K562 (cell line): ENCODE measurements around the gene AHI1. TPM values are rescaled to one million over a fixed set of nuclear protein-coding genes. Genes with fewer than 3 reads are reported as not detected.
"Not testable (repeated sequence)": the region's sequence is repeated elsewhere in the genome, so short reads cannot be mapped to it uniquely, and the experiment has no call there.

Experiments
- ATAC-seq: fragments of 200-7000 bp; cut with Tn5 transposase; 3 replicates; pipeline ENCODE4 v1.9.1; 2020; ENCODE audit warnings: moderate library complexity
- BruUV-seq: library from RNA; stranded (reverse); fragments of 400-500 nt; replicated peaks from 2 replicates; lab custom pipeline; 2021; lab: Mats Ljungman, UMichigan
- CTCF ChIA-PET: fragments of 300-600 bp; formaldehyde crosslinking; extraction: SDS; loops from one replicate; lab custom pipeline; 2021; ENCODE audit warnings: low intra/inter-chr PET ratio; lab: Yijun Ruan, JAX
- POLR2A ChIA-PET: fragments of 300-600, 350-650 bp; sonication (Branson Sonifier 250); formaldehyde crosslinking; extraction: SDS; loops from one replicate; lab custom pipeline; 2021; ENCODE audit warnings: antibody characterized with exemption, inconsistent platforms; lab: Yijun Ruan, JAX
- DNase-seq, 4 experiments: peaks; one replicate each; pipeline versions ENCODE4 v3.0.0 to v3.0.0-alpha.2; 2011 to 2018; ENCODE audit warnings: low spot score in 3 of 4, mixed read lengths in 3 of 4; ENCODE audit errors: extremely low read depth in 1 of 4
- FAIRE-seq: peaks from 2 replicates; lab custom pipeline; 2011; peaks lifted over from hg19 to GRCh38; lab: Jason Lieb, UNC
- H2AFZ ChIP-seq: 2 replicates; pipeline ENCODE4 v1.6.0; 2011; ENCODE audit warnings: low read depth, low read length, control low read depth, inconsistent platforms
- H3K27ac ChIP-seq: fragments of 200-600 bp; 3 replicates; pipeline ENCODE4 v1.8.0; 2011; ENCODE audit warnings: low read depth, mild to moderate bottlenecking, control low read depth, inconsistent platforms, low read length, moderate library complexity, mixed read lengths; ENCODE audit errors: extremely low read depth
- H3K27me3 ChIP-seq, 2 experiments: fragments of 300-600 bp in 1 of 2; 2 replicates in 1 of 2; 3 replicates in 1 of 2; pipeline versions ENCODE4 v1.6.0 to v1.8.0; 2011; ENCODE audit warnings: inconsistent platforms in 2 of 2, low read length in 2 of 2, mild to moderate bottlenecking in 1 of 2, mixed read lengths in 1 of 2, moderate library complexity in 1 of 2; ENCODE audit not compliant: control insufficient read depth in 2 of 2, insufficient read depth in 2 of 2
- H3K36me3 ChIP-seq: fragments of 300-600 bp; 3 replicates; pipeline ENCODE4 v1.8.0; 2011; ENCODE audit warnings: mild to moderate bottlenecking, low read length, inconsistent platforms; ENCODE audit not compliant: control insufficient read depth, insufficient read depth
- H3K4me1 ChIP-seq, 2 experiments: fragments of 200-600 bp in 1 of 2; replicated peaks in 1 of 2; 2 replicates in 1 of 2; 3 replicates in 1 of 2; pipeline versions ENCODE4 v1.5.1 to v1.8.0; 2011; ENCODE audit warnings: inconsistent platforms in 2 of 2, low read length in 2 of 2, mild to moderate bottlenecking in 1 of 2, mixed read lengths in 1 of 2, moderate library complexity in 1 of 2; ENCODE audit not compliant: control insufficient read depth in 2 of 2, insufficient read depth in 2 of 2
- H3K4me2 ChIP-seq: 2 replicates; pipeline ENCODE4 v1.6.1; 2011; ENCODE audit warnings: low read length, control low read depth, inconsistent platforms, mixed read lengths; ENCODE audit not compliant: insufficient read depth
- H3K4me3 ChIP-seq: fragments of 200-600 bp; sonication (generic), shearing (Covaris generic); 2 replicates; pipeline ENCODE4 v1.5.1; 2016; ENCODE audit warnings: control low read depth, inconsistent platforms
- H3K79me2 ChIP-seq: fragments of 200-600 bp; 3 replicates; pipeline ENCODE4 v1.8.0; 2011; ENCODE audit warnings: low read length, inconsistent platforms; ENCODE audit not compliant: control insufficient read depth, insufficient read depth
- H3K9ac ChIP-seq, 2 experiments: 2 replicates each; pipeline versions ENCODE4 v1.6.0 to v1.6.1; 2011; ENCODE audit warnings: low read depth in 2 of 2, low read length in 2 of 2, control low read depth in 1 of 2, inconsistent platforms in 1 of 2, mild to moderate bottlenecking in 1 of 2, mixed read lengths in 1 of 2; ENCODE audit not compliant: insufficient read depth in 1 of 2
- H3K9me1 ChIP-seq: one replicate; pipeline ENCODE4 v1.6.0; 2011; ENCODE audit warnings: inconsistent platforms, mild to moderate bottlenecking, low read length, moderate library complexity; ENCODE audit not compliant: control insufficient read depth, insufficient read depth
- H3K9me3 ChIP-seq: replicated peaks from 2 replicates; pipeline ENCODE4 v1.5.1; 2011; ENCODE audit warnings: low read depth, low read length, inconsistent platforms; ENCODE audit not compliant: control insufficient read depth, insufficient read depth
- H4K20me1 ChIP-seq: replicated peaks from 2 replicates; pipeline ENCODE4 v1.6.1; 2011; ENCODE audit warnings: low read length, inconsistent platforms, mixed read lengths; ENCODE audit not compliant: control insufficient read depth, insufficient read depth
- CC2D1A ChIP-seq: fragments of 450-650 bp; IDR thresholded peaks from 2 replicates; pipeline ENCODE4 v1.6.1; 2017; ENCODE audit warnings: mild to moderate bottlenecking
- WGBS: fragments of 100-300 bp; shearing (Covaris generic); methylation state at CpG from one replicate; pipeline ENCODE4 v1.1.6; 2016; ENCODE audit warnings: low coverage, mixed read lengths; ENCODE audit not compliant: insufficient coverage; ENCODE audit errors: missing lambda C conversion rate; 5-methylcytosine and 5-hydroxymethylcytosine counted together
- in situ Hi-C: fragments of 300-500 bp; cut with MboI; formaldehyde crosslinking; loops from 4 replicates; pipeline ENCODE4 v1.15.0; 2018; ENCODE audit warnings: inconsistent platforms, mixed read lengths
- intact Hi-C: fragments of 100-400 bp; cut with micrococcal nuclease; formaldehyde crosslinking; loops from 2 replicates; pipeline ENCODE4 v1.14.2; 2022
- polyA plus RNA-seq, 8 experiments: library from polyadenylated mRNA; depleted of rRNA in 4 of 8; stranded (reverse) in 5 of 8; unstranded in 3 of 8; fragments of >200 nt; fragmentation: Nextera tagmentation in 2 of 8; fragmentation: Illumina TruSeq in 1 of 8; extraction: Ambion mirVana in 2 of 8; extraction: Trizol in 1 of 8; gene quantifications; 2 replicates each; pipeline versions ENCODE4 v1.2.1 to v1.2.3, GENCODE V29; 2011 to 2014; ENCODE audit warnings: inconsistent platforms in 1 of 8, missing spikeins in 1 of 8
- total RNA-seq, 7 experiments: library from RNA; depleted of rRNA in 6 of 7; stranded (reverse); fragments of >200 nt in 6 of 7; fragmentation: Illumina TruSeq in 2 of 7; extraction: Trizol in 2 of 7; gene quantifications; 2 replicates each; pipeline versions ENCODE4 v1.2.1 to v1.2.3, GENCODE V29; 2011 to 2021; ENCODE audit warnings: low replicate concordance in 1 of 7
- TF ChIP-seq, protein P1 (sequence below): fragments of 450-650 bp; IDR thresholded peaks from 2 replicates; pipeline ENCODE4 v1.6.1; 2016; ENCODE audit warnings: mild to moderate bottlenecking
- TF ChIP-seq, protein P2 (sequence below): sonication (generic); formaldehyde crosslinking; IDR thresholded peaks from 2 replicates; pipeline ENCODE4 v1.8.1; 2023; ENCODE audit warnings: mild to moderate bottlenecking, missing genetic modification reagents

The AHI1 gene
- total and polyA plus RNA-seq, 9 of the 15 experiments (the other 6 are each of a cell fraction or from before 2014, with no cell fraction given), result 24.7 to 54.9 (median 32.2) TPM

GRCh38 chr6:135339920-135340319 is 157.6 kb downstream of the AHI1 start:
- H2AFZ ChIP-seq, H3K4me2 ChIP-seq, ATAC-seq, H3K4me3 ChIP-seq, H3K27me3 ChIP-seq, POLR2A ChIA-PET, H3K79me2 ChIP-seq, DNase-seq, H3K36me3 ChIP-seq, BruUV-seq, H3K27ac ChIP-seq, FAIRE-seq, H3K9me1 ChIP-seq, intact Hi-C loops, H3K9me3 ChIP-seq: not testable (repeated sequence)
- WGBS, result 91% methylated on average over 8 of the region's 8 CpGs
- TF ChIP-seq CC2D1A, result 0 out of 2 replicates have a peak, but pooled peaks have one; percentile 31
- TF ChIP-seq, protein P1, sequence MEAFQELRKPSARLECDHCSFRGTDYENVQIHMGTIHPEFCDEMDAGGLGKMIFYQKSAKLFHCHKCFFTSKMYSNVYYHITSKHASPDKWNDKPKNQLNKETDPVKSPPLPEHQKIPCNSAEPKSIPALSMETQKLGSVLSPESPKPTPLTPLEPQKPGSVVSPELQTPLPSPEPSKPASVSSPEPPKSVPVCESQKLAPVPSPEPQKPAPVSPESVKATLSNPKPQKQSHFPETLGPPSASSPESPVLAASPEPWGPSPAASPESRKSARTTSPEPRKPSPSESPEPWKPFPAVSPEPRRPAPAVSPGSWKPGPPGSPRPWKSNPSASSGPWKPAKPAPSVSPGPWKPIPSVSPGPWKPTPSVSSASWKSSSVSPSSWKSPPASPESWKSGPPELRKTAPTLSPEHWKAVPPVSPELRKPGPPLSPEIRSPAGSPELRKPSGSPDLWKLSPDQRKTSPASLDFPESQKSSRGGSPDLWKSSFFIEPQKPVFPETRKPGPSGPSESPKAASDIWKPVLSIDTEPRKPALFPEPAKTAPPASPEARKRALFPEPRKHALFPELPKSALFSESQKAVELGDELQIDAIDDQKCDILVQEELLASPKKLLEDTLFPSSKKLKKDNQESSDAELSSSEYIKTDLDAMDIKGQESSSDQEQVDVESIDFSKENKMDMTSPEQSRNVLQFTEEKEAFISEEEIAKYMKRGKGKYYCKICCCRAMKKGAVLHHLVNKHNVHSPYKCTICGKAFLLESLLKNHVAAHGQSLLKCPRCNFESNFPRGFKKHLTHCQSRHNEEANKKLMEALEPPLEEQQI, result 0 out of 2 replicates have a peak, but pooled peaks have one; percentile 53
- TF ChIP-seq, protein P2, sequence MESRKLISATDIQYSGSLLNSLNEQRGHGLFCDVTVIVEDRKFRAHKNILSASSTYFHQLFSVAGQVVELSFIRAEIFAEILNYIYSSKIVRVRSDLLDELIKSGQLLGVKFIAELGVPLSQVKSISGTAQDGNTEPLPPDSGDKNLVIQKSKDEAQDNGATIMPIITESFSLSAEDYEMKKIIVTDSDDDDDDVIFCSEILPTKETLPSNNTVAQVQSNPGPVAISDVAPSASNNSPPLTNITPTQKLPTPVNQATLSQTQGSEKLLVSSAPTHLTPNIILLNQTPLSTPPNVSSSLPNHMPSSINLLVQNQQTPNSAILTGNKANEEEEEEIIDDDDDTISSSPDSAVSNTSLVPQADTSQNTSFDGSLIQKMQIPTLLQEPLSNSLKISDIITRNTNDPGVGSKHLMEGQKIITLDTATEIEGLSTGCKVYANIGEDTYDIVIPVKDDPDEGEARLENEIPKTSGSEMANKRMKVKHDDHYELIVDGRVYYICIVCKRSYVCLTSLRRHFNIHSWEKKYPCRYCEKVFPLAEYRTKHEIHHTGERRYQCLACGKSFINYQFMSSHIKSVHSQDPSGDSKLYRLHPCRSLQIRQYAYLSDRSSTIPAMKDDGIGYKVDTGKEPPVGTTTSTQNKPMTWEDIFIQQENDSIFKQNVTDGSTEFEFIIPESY (CRISPR knock-in tag), result peak; percentile 94
- TF ChIP-seq, all 486 proteins: peak for 3; not testable (repeated sequence) for 483
- H3K9ac ChIP-seq, H3K4me1 ChIP-seq, CTCF ChIA-PET, H4K20me1 ChIP-seq, in situ Hi-C loops: not testable (repeated sequence)
